ENCODE results near the gene MCAT.

DNA sequence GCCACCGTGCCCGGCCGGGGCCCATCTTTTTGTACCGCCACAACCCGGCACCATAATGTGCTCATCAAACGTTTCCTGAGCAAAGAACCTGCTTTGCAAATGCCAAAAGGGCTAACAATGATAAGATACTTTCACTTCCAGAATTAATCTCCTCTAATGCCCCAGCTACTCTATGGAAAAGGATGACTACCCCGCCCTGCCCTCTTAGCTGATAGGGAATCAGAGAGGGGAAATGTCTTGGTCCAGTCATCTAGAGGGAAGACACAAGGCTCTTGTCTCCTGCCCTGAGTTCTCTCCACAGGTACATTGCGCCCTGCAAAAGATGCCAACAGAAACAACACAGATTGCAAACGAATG is 54.6 kb downstream of the MCAT start:
- TF ChIP-seq, protein P1, sequence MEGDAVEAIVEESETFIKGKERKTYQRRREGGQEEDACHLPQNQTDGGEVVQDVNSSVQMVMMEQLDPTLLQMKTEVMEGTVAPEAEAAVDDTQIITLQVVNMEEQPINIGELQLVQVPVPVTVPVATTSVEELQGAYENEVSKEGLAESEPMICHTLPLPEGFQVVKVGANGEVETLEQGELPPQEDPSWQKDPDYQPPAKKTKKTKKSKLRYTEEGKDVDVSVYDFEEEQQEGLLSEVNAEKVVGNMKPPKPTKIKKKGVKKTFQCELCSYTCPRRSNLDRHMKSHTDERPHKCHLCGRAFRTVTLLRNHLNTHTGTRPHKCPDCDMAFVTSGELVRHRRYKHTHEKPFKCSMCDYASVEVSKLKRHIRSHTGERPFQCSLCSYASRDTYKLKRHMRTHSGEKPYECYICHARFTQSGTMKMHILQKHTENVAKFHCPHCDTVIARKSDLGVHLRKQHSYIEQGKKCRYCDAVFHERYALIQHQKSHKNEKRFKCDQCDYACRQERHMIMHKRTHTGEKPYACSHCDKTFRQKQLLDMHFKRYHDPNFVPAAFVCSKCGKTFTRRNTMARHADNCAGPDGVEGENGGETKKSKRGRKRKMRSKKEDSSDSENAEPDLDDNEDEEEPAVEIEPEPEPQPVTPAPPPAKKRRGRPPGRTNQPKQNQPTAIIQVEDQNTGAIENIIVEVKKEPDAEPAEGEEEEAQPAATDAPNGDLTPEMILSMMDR (IDR thresholded peaks at IDR 0.05 in 4 of 5, conservative IDR thresholded peaks at IDR 0.05 in 1 of 5): no peak
- no peak for TF ChIP-seq POLR2A (IDR thresholded peaks at IDR 0.05)

All from gastrocnemius medialis (tissue), 4 donors.